ENCODE results near the gene RASD1. TPM values are rescaled to one million over a fixed set of nuclear protein-coding genes. Genes with fewer than 3 reads are reported as not detected.
"Not testable (repeated sequence)": the region's sequence is repeated elsewhere in the genome, so short reads cannot be mapped to it uniquely, and the experiment has no call there.

Gene RASD1
- total RNA-seq, 1 experiment from 2014 or later: not detected

- not testable (repeated sequence) for H3K4me3 ChIP-seq; H3K36me3 ChIP-seq; H3K27me3 ChIP-seq; H3K27ac ChIP-seq; DNase-seq; H3K9me3 ChIP-seq (replicated peaks)
- peaks cover 44% of the 10 kb centered on the region for H3K4me1 ChIP-seq
Measured at GRCh38 chr17:17465878-17466277, 30.3 kb downstream of the RASD1 start.

- no peak for DNase-seq
- Histone ChIP-seq H3K27me3 (no peaks in the 10 kb centered on the region), H3K27ac (no peak overlapping the region), H3K36me3 (no peaks in the 10 kb centered on the region), H3K4me1 (peaks cover 44% of the 10 kb centered on the region), H3K9me3 (replicated peaks) (peaks cover 2% of the 10 kb centered on the region; the same call in 1 of the 2 replicates), H3K4me3 (no peak overlapping the region)
Measured at GRCh38 chr17:17463821-17464220, 32.4 kb downstream of the RASD1 start.

- no peaks in the 10 kb centered on the region for H3K36me3 ChIP-seq
- H3K4me3 ChIP-seq: no peak overlapping the region
- peaks cover 28% of the 10 kb centered on the region for H3K4me1 ChIP-seq
- no peaks in the 10 kb centered on the region for H3K27me3 ChIP-seq
- peaks cover 2% of the 10 kb centered on the region; the same call in 1 of the 2 replicates for H3K9me3 ChIP-seq (replicated peaks)
- no peak overlapping the region for H3K27ac ChIP-seq
- peak; percentile 50 to 64 for DNase-seq
Measured at GRCh38 chr17:17462048-17462824, 34.0 kb downstream of the RASD1 start.

GRCh38 chr17:17460038-17460437 lies 36.2 kb downstream of the RASD1 start:
- H3K36me3 ChIP-seq: no peaks in the 10 kb centered on the region
- H3K27me3 ChIP-seq: no peaks in the 10 kb centered on the region
- peaks cover 22% of the 10 kb centered on the region for H3K4me1 ChIP-seq
- peaks cover 2% of the 10 kb centered on the region; the same call in 1 of the 2 replicates for H3K9me3 ChIP-seq (replicated peaks)
- no peak for DNase-seq
- no peak overlapping the region for H3K4me3 ChIP-seq
- H3K27ac ChIP-seq: no peak overlapping the region

GRCh38 chr17:17457680-17458079 lies 38.5 kb downstream of the RASD1 start:
- no peak overlapping the region for H3K4me3 ChIP-seq
- peaks cover 2% of the 10 kb centered on the region; the same call in 1 of the 2 replicates for H3K9me3 ChIP-seq (replicated peaks)
- H3K27me3 ChIP-seq: no peaks in the 10 kb centered on the region
- DNase-seq: no peak
- H3K36me3 ChIP-seq: no peaks in the 10 kb centered on the region
- no peak overlapping the region for H3K27ac ChIP-seq
- peaks cover 30% of the 10 kb centered on the region for H3K4me1 ChIP-seq

GRCh38 chr17:17456251-17456650 lies 39.9 kb downstream of the RASD1 start:
- Histone ChIP-seq H3K4me3 (no peak overlapping the region), H3K36me3 (no peaks in the 10 kb centered on the region), H3K27me3 (no peaks in the 10 kb centered on the region), H3K4me1 (peaks cover 19% of the 10 kb centered on the region), H3K27ac (no peak overlapping the region), H3K9me3 (replicated peaks) (peaks cover 2% of the 10 kb centered on the region; the same call in 1 of the 2 replicates)
- no peak for DNase-seq

GRCh38 chr17:17455173-17455572 lies 41.0 kb downstream of the RASD1 start:
- H3K27me3 ChIP-seq: no peaks in the 10 kb centered on the region
- peaks cover 19% of the 10 kb centered on the region for H3K4me1 ChIP-seq
- no peaks in the 10 kb centered on the region for H3K36me3 ChIP-seq
- DNase-seq: peak; percentile 97 to 99
- H3K4me3 ChIP-seq: no peak overlapping the region
- H3K27ac ChIP-seq: peak overlapping the region; percentile 5; the same call in 1 of the 2 replicates
- peaks cover under 1% of the 10 kb centered on the region; the same call in 1 of the 2 replicates for H3K9me3 ChIP-seq (replicated peaks)

GRCh38 chr17:17454700-17455099 lies 41.5 kb downstream of the RASD1 start:
- H3K4me3 ChIP-seq; DNase-seq; H3K27ac ChIP-seq; H3K9me3 ChIP-seq (replicated peaks); H3K36me3 ChIP-seq; H3K27me3 ChIP-seq: not testable (repeated sequence)
- H3K4me1 ChIP-seq: peaks cover 19% of the 10 kb centered on the region

GRCh38 chr17:17454276-17454675 lies 41.9 kb downstream of the RASD1 start:
- Histone ChIP-seq H3K9me3 (replicated peaks) (no peaks in the 10 kb centered on the region), H3K36me3 (no peaks in the 10 kb centered on the region), H3K27ac (no peak overlapping the region), H3K4me1 (peaks cover 19% of the 10 kb centered on the region), H3K27me3 (no peaks in the 10 kb centered on the region), H3K4me3 (no peak overlapping the region)
- no peak for DNase-seq

GRCh38 chr17:17453088-17453487 lies 43.1 kb downstream of the RASD1 start:
- Histone ChIP-seq H3K9me3 (replicated peaks) (0 out of 2 replicates have a peak, but pooled peaks cover 4% of the 10 kb centered on the region), H3K36me3 (no peaks in the 10 kb centered on the region), H3K27me3 (no peaks in the 10 kb centered on the region), H3K4me1 (peaks cover 19% of the 10 kb centered on the region), H3K4me3 (no peak overlapping the region), H3K27ac (no peak overlapping the region)
- no peak for DNase-seq

GRCh38 chr17:17448723-17449122 lies 47.5 kb downstream of the RASD1 start:
- Histone ChIP-seq H3K4me3 (no peak overlapping the region), H3K27me3 (no peaks in the 10 kb centered on the region), H3K27ac (no peak overlapping the region), H3K9me3 (replicated peaks) (peaks cover 13% of the 10 kb centered on the region; the same call in 1 of the 2 replicates), H3K4me1 (peaks cover 37% of the 10 kb centered on the region), H3K36me3 (no peaks in the 10 kb centered on the region)
- no peak for DNase-seq

GRCh38 chr17:17448076-17448475 lies 48.1 kb downstream of the RASD1 start:
- Histone ChIP-seq H3K27me3 (no peaks in the 10 kb centered on the region), H3K27ac (no peak overlapping the region), H3K9me3 (replicated peaks) (peaks cover 16% of the 10 kb centered on the region), H3K36me3 (no peaks in the 10 kb centered on the region), H3K4me1 (peaks cover 32% of the 10 kb centered on the region), H3K4me3 (no peak overlapping the region)
- no peak for DNase-seq

- no peak for DNase-seq
- Histone ChIP-seq H3K9me3 (replicated peaks) (peaks cover 16% of the 10 kb centered on the region), H3K4me3 (no peak overlapping the region), H3K27me3 (no peaks in the 10 kb centered on the region), H3K4me1 (peaks cover 32% of the 10 kb centered on the region), H3K36me3 (no peaks in the 10 kb centered on the region), H3K27ac (no peak overlapping the region; the same call in 1 of the 2 replicates)
Measured at GRCh38 chr17:17447264-17447663, 48.9 kb downstream of the RASD1 start.

GRCh38 chr17:17446666-17447155 lies 49.5 kb downstream of the RASD1 start:
- no peaks in the 10 kb centered on the region for H3K36me3 ChIP-seq
- peak; percentile 61 to 62 for DNase-seq
- no peak overlapping the region for H3K4me3 ChIP-seq
- no peaks in the 10 kb centered on the region for H3K27me3 ChIP-seq
- peaks cover 32% of the 10 kb centered on the region for H3K4me1 ChIP-seq
- H3K27ac ChIP-seq: peak overlapping the region; percentile 43
- peaks cover 16% of the 10 kb centered on the region for H3K9me3 ChIP-seq (replicated peaks)

GRCh38 chr17:17445925-17446665 lies 50.1 kb downstream of the RASD1 start:
- H3K36me3 ChIP-seq: no peaks in the 10 kb centered on the region
- peaks cover 16% of the 10 kb centered on the region for H3K9me3 ChIP-seq (replicated peaks)
- H3K27me3 ChIP-seq: no peaks in the 10 kb centered on the region
- H3K27ac ChIP-seq: peak overlapping the region; percentile 43
- peak; percentile 94 to 95 for DNase-seq
- H3K4me3 ChIP-seq: peak overlapping the region; percentile 0; the same call in 1 of the 2 replicates
- H3K4me1 ChIP-seq: peaks cover 34% of the 10 kb centered on the region

All from SJCRH30 (cell line).